Fibroblast of lung (primary cell): Measurements from ENCODE around the gene KLHL29. TPM values are rescaled to one million over a fixed set of nuclear protein-coding genes. Genes with fewer than 3 reads are reported as not detected.

Experiments used
- DNase-seq, 2 donors: peaks; one replicate each; pipeline versions ENCODE4 v3.0.0 to v3.0.0-alpha.2; 2010; ENCODE audit warnings: low read depth in 2 of 2
- H2AFZ ChIP-seq: 2 replicates; pipeline ENCODE4 v1.5.1; 2012; ENCODE audit warnings: low read length, control low read depth, inconsistent platforms
- H3K27ac ChIP-seq: 2 replicates; pipeline ENCODE4 v1.5.1; 2011; ENCODE audit warnings: low read length, control low read depth; ENCODE audit not compliant: insufficient read depth
- H3K27me3 ChIP-seq: 2 replicates; pipeline ENCODE4 v1.5.1; 2011; ENCODE audit warnings: mild to moderate bottlenecking, low read length; ENCODE audit not compliant: control insufficient read depth, insufficient read depth
- H3K36me3 ChIP-seq: 2 replicates; pipeline ENCODE4 v1.5.1; 2011; ENCODE audit warnings: low read length; ENCODE audit not compliant: control insufficient read depth, insufficient read depth
- H3K4me1 ChIP-seq: 2 replicates; pipeline ENCODE4 v1.5.1; 2011; ENCODE audit warnings: low read length; ENCODE audit not compliant: control insufficient read depth, insufficient read depth; ENCODE audit errors: extremely low read depth
- H3K4me2 ChIP-seq: 2 replicates; pipeline ENCODE4 v1.5.1; 2011; ENCODE audit warnings: low read length, control low read depth; ENCODE audit not compliant: insufficient read depth; ENCODE audit errors: extremely low read depth
- H3K4me3 ChIP-seq, 4 experiments: fragments of 200-600 bp in 1 of 4; sonication (generic) in 1 of 4; replicated peaks in 1 of 4; 2 replicates each; pipeline ENCODE4 v1.5.1; 2011 to 2016; ENCODE audit warnings: low read length in 4 of 4, low read depth in 3 of 4, mild to moderate bottlenecking in 3 of 4, control low read depth in 2 of 4, inconsistent platforms in 1 of 4, mixed read lengths in 1 of 4; ENCODE audit not compliant: insufficient read depth in 1 of 4; ENCODE audit errors: control extremely low read depth in 1 of 4
- H3K79me2 ChIP-seq: 2 replicates; pipeline ENCODE4 v1.5.1; 2012; ENCODE audit warnings: mild to moderate bottlenecking, low read length, inconsistent platforms; ENCODE audit not compliant: control insufficient read depth, insufficient read depth
- H3K9ac ChIP-seq: 2 replicates; pipeline ENCODE4 v1.5.1; 2011; ENCODE audit warnings: mild to moderate bottlenecking, low read length, control low read depth; ENCODE audit not compliant: insufficient read depth
- H3K9me3 ChIP-seq: 2 replicates; pipeline ENCODE4 v1.5.1; 2012; ENCODE audit warnings: low read depth, low read length; ENCODE audit not compliant: control insufficient read depth, insufficient read depth
- H4K20me1 ChIP-seq: 2 replicates; pipeline ENCODE4 v1.5.1; 2011; ENCODE audit warnings: low read length; ENCODE audit not compliant: control insufficient read depth, insufficient read depth; ENCODE audit errors: extremely low read depth
- CTCF ChIP-seq, 2 donors: IDR thresholded peaks in 1 of 2; conservative IDR thresholded peaks in 1 of 2; 1 replicate in 1 of 2; 2 replicates in 1 of 2; pipeline ENCODE4 v1.5.1; 2011 to 2012; ENCODE audit warnings: low read length in 2 of 2, control low read depth in 1 of 2, inconsistent platforms in 1 of 2, low read depth in 1 of 2, mild to moderate bottlenecking in 1 of 2
- EZH2 ChIP-seq: IDR thresholded peaks from 2 replicates; pipeline ENCODE4 v1.5.1; 2012; ENCODE audit warnings: low read length, control low read depth, mild to moderate bottlenecking; ENCODE audit errors: missing control alignments
- polyA plus RNA-seq, 2 donors: library from polyadenylated mRNA; depleted of rRNA in 1 of 2; stranded (reverse) in 1 of 2; unstranded in 1 of 2; fragments of >200 nt; gene quantifications; 2 replicates each; pipeline ENCODE4 v1.2.1, GENCODE V29; 2011 to 2012; ENCODE audit warnings: missing spikeins in 1 of 2
- total RNA-seq: library from RNA; depleted of rRNA; stranded (reverse); fragments of >200 nt; gene quantifications from 2 replicates; pipeline ENCODE4 v1.2.1, GENCODE V29; 2014

The KLHL29 gene
- total and polyA plus RNA-seq, 2 donors (not counting 1 experiment from before 2014, with no cell fraction given), result 7.1 to 7.9 TPM

- peaks cover 2% of the 10 kb centered on the region for H3K4me1 ChIP-seq
- no peaks in the 10 kb centered on the region for H3K79me2 ChIP-seq
- no peak overlapping the region for H3K27ac ChIP-seq
- H4K20me1 ChIP-seq, result no peaks in the 10 kb centered on the region
- no peaks in the 10 kb centered on the region for H3K36me3 ChIP-seq
- H2AFZ ChIP-seq, result no peak overlapping the region
- H3K4me3 ChIP-seq, result no peak overlapping the region
- no peak overlapping the region for H3K4me2 ChIP-seq
- no peaks in the 10 kb centered on the region for H3K27me3 ChIP-seq
- TF ChIP-seq EZH2 (no peak), CTCF (conservative IDR thresholded peaks at IDR 0.05 in 1 of 2, IDR thresholded peaks at IDR 0.05 in 1 of 2; ENCODE audit: low read depth in 1 of 2, low read length in 2 of 2) (no peak)
- DNase-seq, result no peak
- no peak overlapping the region for H3K9ac ChIP-seq
- no peaks in the 10 kb centered on the region for H3K9me3 ChIP-seq
Measured at GRCh38 chr2:23591111-23591510, 206.1 kb downstream of the KLHL29 start.

GRCh38 chr2:23592061-23592685, 207.2 kb downstream of the KLHL29 start:
- Histone ChIP-seq H4K20me1 (no peaks in the 10 kb centered on the region), H3K4me1 (peaks cover 6% of the 10 kb centered on the region), H2AFZ (no peak overlapping the region), H3K9ac (no peak overlapping the region), H3K79me2 (no peaks in the 10 kb centered on the region), H3K27me3 (no peaks in the 10 kb centered on the region), H3K4me3 (no peak overlapping the region), H3K4me2 (no peak overlapping the region), H3K27ac (no peak overlapping the region), H3K36me3 (no peaks in the 10 kb centered on the region), H3K9me3 (no peaks in the 10 kb centered on the region)
- DNase-seq, result no peak
- TF ChIP-seq CTCF (conservative IDR thresholded peaks at IDR 0.05 in 1 of 2, IDR thresholded peaks at IDR 0.05 in 1 of 2; ENCODE audit: low read depth in 1 of 2, low read length in 2 of 2) (no peak), EZH2 (no peak)

GRCh38 chr2:23592898-23593751, 208.1 kb downstream of the KLHL29 start:
- no peak for TF ChIP-seq CTCF (conservative IDR thresholded peaks at IDR 0.05 in 1 of 2, IDR thresholded peaks at IDR 0.05 in 1 of 2; ENCODE audit: low read depth in 1 of 2, low read length in 2 of 2)
- H3K4me1 ChIP-seq, result peaks cover 6% of the 10 kb centered on the region
- H4K20me1 ChIP-seq, result no peaks in the 10 kb centered on the region
- H3K36me3 ChIP-seq, result no peaks in the 10 kb centered on the region
- no peak overlapping the region for H3K27ac ChIP-seq
- H2AFZ ChIP-seq, result no peak overlapping the region
- no peak overlapping the region for H3K4me2 ChIP-seq
- no peaks in the 10 kb centered on the region for H3K9me3 ChIP-seq
- DNase-seq, result no peak
- H3K9ac ChIP-seq, result no peak overlapping the region
- H3K4me3 ChIP-seq, result no peak overlapping the region
- H3K27me3 ChIP-seq, result no peaks in the 10 kb centered on the region
- no peaks in the 10 kb centered on the region for H3K79me2 ChIP-seq
